Fibroblast of upper back skin (primary cell): ENCODE results near the gene STARD3NL.
"Not testable (repeated sequence)": the region's sequence is repeated elsewhere in the genome, so short reads cannot be mapped to it uniquely, and the experiment has no call there.

ENCODE experiments used
- DNase-seq: peaks from one replicate; pipeline ENCODE4 v3.0.0-alpha.2; 2013

The STARD3NL gene

GRCh38 chr7:38269704-38270346 lies 91.8 kb downstream of the STARD3NL start:
- not testable (repeated sequence) for DNase-seq

- not testable (repeated sequence) for DNase-seq
Measured at GRCh38 chr7:38270405-38270804, 92.4 kb downstream of the STARD3NL start.

- no peak for DNase-seq
Measured at GRCh38 chr7:38273286-38273995, 95.4 kb downstream of the STARD3NL start, which contains the start of gene TARP. TSS of gene TARP (minus strand) at chr7:38273636.

- DNase-seq, result peak; percentile 13
Measured at GRCh38 chr7:38274486-38274885, 96.4 kb downstream of the STARD3NL start.

- DNase-seq, result no peak
Measured at GRCh38 chr7:38274927-38275620, 97.0 kb downstream of the STARD3NL start.

- no peak for DNase-seq
Measured at GRCh38 chr7:38276096-38276877, 98.2 kb downstream of the STARD3NL start.

- no peak for DNase-seq
Measured at GRCh38 chr7:38280000-38280399, 102.0 kb downstream of the STARD3NL start.
